ENCODE results near the gene RIGI.
"Not testable (repeated sequence)": the region's sequence is repeated elsewhere in the genome, so short reads cannot be mapped to it uniquely, and the experiment has no call there.

Gene RIGI

DNA sequence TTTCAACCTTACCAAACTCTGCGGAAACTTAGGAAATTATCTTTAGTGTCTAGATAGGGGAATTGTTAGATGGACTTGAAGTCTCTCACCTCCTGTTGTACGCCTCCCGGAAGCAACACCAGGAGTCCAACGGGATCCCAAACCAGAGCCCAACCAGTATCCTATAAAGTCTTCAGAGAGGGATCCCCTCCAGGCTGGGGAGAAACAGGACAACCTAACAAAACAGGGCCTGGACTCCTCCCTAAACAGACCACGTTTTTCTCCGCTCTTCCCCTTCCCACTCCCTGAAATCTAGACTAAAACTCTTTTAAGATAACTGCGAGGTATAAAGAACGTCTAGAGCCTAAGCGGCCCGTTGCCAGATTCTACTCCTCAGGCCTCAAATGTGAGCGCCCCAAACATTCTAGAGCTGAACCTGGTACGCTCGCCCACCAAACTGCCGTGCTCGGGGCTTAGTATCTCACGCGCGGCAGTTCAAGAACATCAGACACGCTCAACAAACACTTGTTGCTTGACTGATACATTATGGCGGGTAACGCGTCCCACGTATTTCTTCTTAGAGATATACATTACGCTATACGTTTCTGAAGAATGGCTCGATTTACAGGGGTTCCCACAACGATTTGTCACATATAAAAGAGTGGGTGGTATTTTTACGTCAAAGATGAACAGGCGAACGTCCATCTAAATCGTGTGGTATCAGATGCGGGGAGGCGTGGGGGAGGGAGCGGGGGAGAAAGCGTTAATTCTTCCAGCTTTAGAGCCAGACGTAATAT, 25.5 kb upstream of the RIGI start:
- Histone ChIP-seq H4K20me1 (ENCODE audit: insufficient read depth, low read length) (peaks cover 30% of the 10 kb centered on the region), H3K27me3 (ENCODE audit: insufficient read depth, low read length, poor library complexity) (no peaks in the 10 kb centered on the region), H3K79me2 (ENCODE audit: insufficient read depth, low read length) (peaks cover 96% of the 10 kb centered on the region), H3K4me1 (ENCODE audit: insufficient read depth, low read length) (peaks cover 43% of the 10 kb centered on the region), H3K4me2 (ENCODE audit: insufficient read depth, low read length) (peak overlapping the region; percentile 71), H3K9ac (ENCODE audit: low read depth, low read length) (peak overlapping the region; percentile 89), H3K9me3 (ENCODE audit: insufficient read depth, low read length, severe bottlenecking) (no peaks in the 10 kb centered on the region), H3K27ac (ENCODE audit: low read length) (peak overlapping the region; percentile 93), H3K4me3 (ENCODE audit: low read depth in 1 of 2, low read length in 2 of 2) (peak overlapping the region; percentile 68 to 83), H3K36me3 (ENCODE audit: insufficient read depth, low read length) (peaks cover 13% of the 10 kb centered on the region), H2AFZ (ENCODE audit: low read depth, low read length) (peak overlapping the region; percentile 89)
- DNase-seq = peak; percentile 53
- peak; percentile 6 for ATAC-seq (ENCODE audit: insufficient read depth, low read depth)
- TF ChIP-seq EZH2 (IDR thresholded peaks at IDR 0.05; ENCODE audit: borderline replicate concordance, low read depth, low read length, severe bottlenecking) = no peak
- TF ChIP-seq, protein P1, sequence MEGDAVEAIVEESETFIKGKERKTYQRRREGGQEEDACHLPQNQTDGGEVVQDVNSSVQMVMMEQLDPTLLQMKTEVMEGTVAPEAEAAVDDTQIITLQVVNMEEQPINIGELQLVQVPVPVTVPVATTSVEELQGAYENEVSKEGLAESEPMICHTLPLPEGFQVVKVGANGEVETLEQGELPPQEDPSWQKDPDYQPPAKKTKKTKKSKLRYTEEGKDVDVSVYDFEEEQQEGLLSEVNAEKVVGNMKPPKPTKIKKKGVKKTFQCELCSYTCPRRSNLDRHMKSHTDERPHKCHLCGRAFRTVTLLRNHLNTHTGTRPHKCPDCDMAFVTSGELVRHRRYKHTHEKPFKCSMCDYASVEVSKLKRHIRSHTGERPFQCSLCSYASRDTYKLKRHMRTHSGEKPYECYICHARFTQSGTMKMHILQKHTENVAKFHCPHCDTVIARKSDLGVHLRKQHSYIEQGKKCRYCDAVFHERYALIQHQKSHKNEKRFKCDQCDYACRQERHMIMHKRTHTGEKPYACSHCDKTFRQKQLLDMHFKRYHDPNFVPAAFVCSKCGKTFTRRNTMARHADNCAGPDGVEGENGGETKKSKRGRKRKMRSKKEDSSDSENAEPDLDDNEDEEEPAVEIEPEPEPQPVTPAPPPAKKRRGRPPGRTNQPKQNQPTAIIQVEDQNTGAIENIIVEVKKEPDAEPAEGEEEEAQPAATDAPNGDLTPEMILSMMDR (IDR thresholded peaks at IDR 0.05; ENCODE audit: borderline replicate concordance, extremely low read depth, low read length, poor library complexity, severe bottlenecking) = no peak

DNA sequence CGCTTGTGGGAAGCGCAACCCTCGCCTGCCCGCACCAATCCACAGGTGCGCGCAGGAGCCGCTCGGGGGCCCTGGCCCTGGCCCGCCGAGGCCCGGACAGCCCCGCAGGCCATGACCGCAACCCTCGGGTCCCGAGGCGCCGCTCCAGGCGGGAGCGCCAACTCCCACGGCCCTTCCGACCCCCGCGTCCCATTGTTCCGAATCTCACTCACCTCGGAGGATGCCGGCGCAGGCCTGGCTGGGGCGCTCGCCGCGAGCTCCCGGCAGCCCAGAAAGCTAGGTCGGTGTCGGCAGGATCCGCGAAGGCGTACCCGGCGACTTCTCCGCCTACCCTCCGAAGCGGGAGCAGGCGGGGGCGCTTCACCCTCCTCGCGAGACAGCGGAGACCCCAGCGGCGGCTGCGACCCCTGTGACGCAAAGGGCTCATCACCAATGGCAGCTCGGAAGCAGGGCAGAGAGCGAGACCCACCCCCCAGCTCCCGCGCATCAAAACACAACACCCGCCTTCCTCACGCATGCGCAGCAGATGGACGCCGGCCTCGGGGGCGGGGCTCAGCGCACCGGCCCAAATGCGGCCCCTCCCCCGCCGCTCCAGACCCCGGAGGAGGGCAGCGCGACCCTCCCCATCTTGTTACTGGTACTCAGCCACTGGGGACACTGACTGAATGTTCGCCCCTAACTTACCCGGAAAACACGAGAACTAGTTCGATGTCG, 24.7 kb upstream of the RIGI start:
- Histone ChIP-seq H3K27ac (ENCODE audit: low read length) (peak overlapping the region; percentile 93), H3K27me3 (ENCODE audit: insufficient read depth, low read length, poor library complexity) (no peaks in the 10 kb centered on the region), H3K9me3 (ENCODE audit: insufficient read depth, low read length, severe bottlenecking) (no peaks in the 10 kb centered on the region), H4K20me1 (ENCODE audit: insufficient read depth, low read length) (peaks cover 36% of the 10 kb centered on the region), H3K9ac (ENCODE audit: low read depth, low read length) (peak overlapping the region; percentile 89), H3K4me3 (ENCODE audit: low read depth in 1 of 2, low read length in 2 of 2) (peak overlapping the region; percentile 68 to 83), H3K4me1 (ENCODE audit: insufficient read depth, low read length) (peaks cover 43% of the 10 kb centered on the region), H3K36me3 (ENCODE audit: insufficient read depth, low read length) (peaks cover 16% of the 10 kb centered on the region), H2AFZ (ENCODE audit: low read depth, low read length) (peak overlapping the region; percentile 89), H3K79me2 (ENCODE audit: insufficient read depth, low read length) (peaks cover 96% of the 10 kb centered on the region), H3K4me2 (ENCODE audit: insufficient read depth, low read length) (peak overlapping the region; percentile 73)
- peak; percentile 98 for DNase-seq
- peak; percentile 85 for ATAC-seq (ENCODE audit: insufficient read depth, low read depth)
- no peak for TF ChIP-seq EZH2 (IDR thresholded peaks at IDR 0.05; ENCODE audit: borderline replicate concordance, low read depth, low read length, severe bottlenecking)
- TF ChIP-seq, protein P1 (IDR thresholded peaks at IDR 0.05; ENCODE audit: borderline replicate concordance, extremely low read depth, low read length, poor library complexity, severe bottlenecking) = peak; percentile 33

DNA sequence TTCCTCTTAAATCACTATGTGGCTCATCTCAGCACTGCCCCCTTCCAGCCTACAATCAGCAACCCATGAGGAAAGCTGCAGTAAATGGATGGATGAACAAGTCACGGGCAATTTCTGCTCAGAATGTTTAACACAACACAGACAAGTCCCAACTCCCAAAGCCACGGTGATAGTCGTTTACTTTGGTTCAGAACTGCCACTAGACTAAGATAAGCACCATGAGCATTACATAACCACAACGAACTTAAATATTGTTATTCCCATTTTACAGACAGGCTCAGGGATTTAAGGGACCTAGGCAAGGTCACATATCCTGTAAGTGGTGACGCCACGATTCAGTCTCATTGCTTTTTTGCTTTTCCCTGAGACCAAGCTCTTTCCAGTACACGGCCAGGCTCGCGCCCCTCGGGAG, 24.2 kb upstream of the RIGI start:
- H3K4me3 ChIP-seq (ENCODE audit: low read depth in 1 of 2, low read length in 2 of 2) = peak overlapping the region; percentile 68 to 80
- peaks cover 43% of the 10 kb centered on the region for H3K4me1 ChIP-seq (ENCODE audit: insufficient read depth, low read length)
- peaks cover 40% of the 10 kb centered on the region for H4K20me1 ChIP-seq (ENCODE audit: insufficient read depth, low read length)
- TF ChIP-seq EZH2 (IDR thresholded peaks at IDR 0.05; ENCODE audit: borderline replicate concordance, low read depth, low read length, severe bottlenecking) = no peak
- TF ChIP-seq, protein P1 (IDR thresholded peaks at IDR 0.05; ENCODE audit: borderline replicate concordance, extremely low read depth, low read length, poor library complexity, severe bottlenecking) = no peak
- peak overlapping the region; percentile 68 for H2AFZ ChIP-seq (ENCODE audit: low read depth, low read length)
- peak overlapping the region; percentile 77 for H3K27ac ChIP-seq (ENCODE audit: low read length)
- ATAC-seq (ENCODE audit: insufficient read depth, low read depth) (no peak), DNase-seq (no peak)
- H3K27me3 ChIP-seq (ENCODE audit: insufficient read depth, low read length, poor library complexity) = no peaks in the 10 kb centered on the region
- H3K9me3 ChIP-seq (ENCODE audit: insufficient read depth, low read length, severe bottlenecking) = no peaks in the 10 kb centered on the region
- peak overlapping the region; percentile 89 for H3K9ac ChIP-seq (ENCODE audit: low read depth, low read length)
- H3K36me3 ChIP-seq (ENCODE audit: insufficient read depth, low read length) = peaks cover 16% of the 10 kb centered on the region
- peak overlapping the region; percentile 73 for H3K4me2 ChIP-seq (ENCODE audit: insufficient read depth, low read length)
- H3K79me2 ChIP-seq (ENCODE audit: insufficient read depth, low read length) = peaks cover 96% of the 10 kb centered on the region

DNA sequence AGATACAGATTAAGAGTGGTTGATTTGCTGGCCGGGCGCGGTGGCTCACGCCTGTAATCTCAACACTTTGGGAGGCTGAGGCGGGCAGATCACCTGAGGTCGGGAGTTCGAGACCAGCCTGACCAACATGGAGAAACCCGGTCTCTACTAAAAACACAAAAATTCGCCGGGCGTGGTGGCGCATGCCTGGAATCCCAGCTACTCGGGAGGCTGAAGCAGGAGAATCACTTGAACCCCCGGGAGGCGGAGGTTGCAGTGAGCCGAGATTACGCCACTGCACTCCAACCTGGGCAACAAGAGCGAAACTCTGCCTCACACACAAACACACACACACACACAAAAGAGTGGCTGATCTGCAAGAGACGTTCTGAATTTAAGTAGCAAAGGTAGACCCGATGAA, 22.2 kb upstream of the RIGI start:
- peaks cover 29% of the 10 kb centered on the region for H3K4me1 ChIP-seq (ENCODE audit: insufficient read depth, low read length)

More for the DNA sequence above, 22.2 kb upstream of the RIGI start:
- H3K4me3 ChIP-seq (ENCODE audit: low read depth in 1 of 2, low read length in 2 of 2); H2AFZ ChIP-seq (ENCODE audit: low read depth, low read length); H3K27me3 ChIP-seq (ENCODE audit: insufficient read depth, low read length, poor library complexity); ATAC-seq (ENCODE audit: insufficient read depth, low read depth); DNase-seq; H3K27ac ChIP-seq (ENCODE audit: low read length); H3K9ac ChIP-seq (ENCODE audit: low read depth, low read length); H3K9me3 ChIP-seq (ENCODE audit: insufficient read depth, low read length, severe bottlenecking): not testable (repeated sequence)
- Histone ChIP-seq H3K4me2 (ENCODE audit: insufficient read depth, low read length) (peak overlapping the region; percentile 73; the same call in 1 of the 2 replicates), H3K36me3 (ENCODE audit: insufficient read depth, low read length) (peaks cover 22% of the 10 kb centered on the region), H3K79me2 (ENCODE audit: insufficient read depth, low read length) (peaks cover 96% of the 10 kb centered on the region), H4K20me1 (ENCODE audit: insufficient read depth, low read length) (peaks cover 58% of the 10 kb centered on the region)

Measured in DND-41 (cell line).